HEK293 (cell line): ENCODE data around the gene ACTR6.

Experiments
- CTCF ChIP-seq: fragments of 450-650 bp; formaldehyde crosslinking; IDR thresholded peaks from 2 replicates; pipeline ENCODE4 v1.5.1; 2016; ENCODE audit warnings: missing biosample characterization, missing genetic modification characterization
- PRDM10 ChIP-seq: fragments of 450-650 bp; formaldehyde crosslinking; IDR thresholded peaks from 2 replicates; pipeline ENCODE4 v1.5.1; 2016; ENCODE audit warnings: missing biosample characterization, missing genetic modification characterization
- YY1 ChIP-seq: fragments of 450-650 bp; formaldehyde crosslinking; IDR thresholded peaks from 2 replicates; pipeline ENCODE4 v1.5.1; 2018; ENCODE audit warnings: missing biosample characterization, missing genetic modification characterization
- ZNF19 ChIP-seq: fragments of 450-650 bp; formaldehyde crosslinking; IDR thresholded peaks from 2 replicates; pipeline ENCODE4; 2016; ENCODE audit warnings: missing biosample characterization, missing genetic modification characterization, low read depth
- ZNF558 ChIP-seq: fragments of 450-650 bp; formaldehyde crosslinking; IDR thresholded peaks from 2 replicates; pipeline ENCODE4 v1.5.1; 2016; ENCODE audit warnings: missing biosample characterization, missing genetic modification characterization
- ZNF747 ChIP-seq: fragments of 450-650 bp; formaldehyde crosslinking; IDR thresholded peaks from 2 replicates; pipeline ENCODE4 v1.5.1; 2016; ENCODE audit warnings: missing biosample characterization, missing genetic modification characterization

GRCh38 chr12:100184549-100185145 is 16.0 kb upstream of the ACTR6 start:
- TF ChIP-seq ZNF558 (tag by site-specific recombination): no peak
- no peak for TF ChIP-seq ZNF19
- no peak for TF ChIP-seq CTCF
- no peak for TF ChIP-seq ZNF747 (tag by site-specific recombination)
- no peak for TF ChIP-seq YY1 (tag by site-specific recombination)
- TF ChIP-seq PRDM10 (tag by site-specific recombination): no peak
